Stimulated activated CD4-positive, alpha-beta T cell treated with anti-CD3 and anti-CD28 coated beads, Interleukin-12 subunit alpha, Interleukin-12 subunit beta, amount 100 ng/mL, for 48 hours (primary cell): ENCODE results near the gene PRR14L.

Source experiments
- DNase-seq, 3 donors: peaks; one replicate each; pipeline ENCODE4 v3.0.0-alpha.2; 2020; ENCODE audit warnings: low read depth in 2 of 3, low spot score in 1 of 3

The PRR14L gene

DNA sequence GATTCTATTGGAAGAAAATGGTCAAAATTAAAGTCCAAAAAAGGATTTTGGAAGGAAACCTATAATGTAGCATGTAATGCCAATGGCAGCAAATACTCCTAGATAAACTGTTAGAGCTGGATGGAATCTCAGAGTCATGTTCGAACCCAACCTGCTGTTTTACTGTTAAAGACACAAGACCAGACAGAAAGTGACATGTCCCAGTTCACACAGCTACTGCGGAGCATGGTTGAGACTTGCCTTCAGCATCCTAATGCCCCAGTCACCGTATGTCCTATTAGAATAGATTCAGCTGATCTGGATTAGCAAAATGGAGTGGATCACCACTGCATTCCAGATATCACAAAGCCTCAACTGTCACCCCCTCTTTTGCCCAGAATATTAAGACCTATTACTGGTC, 102.9 kb downstream of the PRR14L start:
- no peak for DNase-seq

- peak in 1 of 3 donors; percentile 39 for DNase-seq
Observed at GRCh38 chr22:31646186-31647019, 103.5 kb downstream of the PRR14L start.

DNA sequence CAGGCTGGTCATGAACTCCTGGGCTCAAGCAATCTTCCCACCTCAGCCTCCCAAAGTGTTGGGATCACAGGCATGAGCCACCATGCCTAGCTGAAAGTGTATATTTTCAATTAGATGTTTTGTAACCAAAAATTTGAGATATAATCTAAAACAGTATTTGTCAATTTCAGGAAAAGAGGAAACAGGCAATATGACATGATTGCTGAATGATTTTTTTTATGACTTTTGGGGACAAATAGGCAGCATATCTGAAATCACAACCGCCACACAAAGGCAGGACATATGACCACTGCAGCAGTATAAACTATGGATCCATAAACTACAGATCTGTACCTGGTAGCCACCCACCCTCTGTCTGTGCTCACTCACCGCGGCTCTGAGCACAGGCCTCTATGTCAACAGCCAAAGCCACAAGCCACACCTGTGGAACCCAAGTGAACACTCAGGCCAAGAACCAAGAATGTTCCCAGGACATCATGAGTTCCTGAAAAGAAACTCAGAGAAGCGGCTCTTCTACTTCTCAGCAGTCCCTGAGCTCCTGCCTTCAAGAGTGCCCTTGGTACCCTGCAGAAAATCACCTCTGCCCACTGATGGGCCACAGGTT, 110.4 kb downstream of the PRR14L start:
- DNase-seq: no peak

- DNase-seq: no peak
Observed at GRCh38 chr22:31637891-31638618, 111.9 kb downstream of the PRR14L start.

GRCh38 chr22:31637447-31637890, 112.5 kb downstream of the PRR14L start:
- DNase-seq: no peak

- no peak for DNase-seq
Observed at GRCh38 chr22:31635638-31636306, 114.2 kb downstream of the PRR14L start.

- DNase-seq: no peak
Observed at GRCh38 chr22:31631436-31631835, 118.5 kb downstream of the PRR14L start.
